Lung (tissue), 12 donors: ENCODE measurements around the gene MINAR1. TPM values are rescaled to one million over a fixed set of nuclear protein-coding genes. Genes with fewer than 3 reads are reported as not detected.

Source experiments
- ATAC-seq: fragments of 200-7000 bp; cut with Tn5 transposase; one replicate; pipeline ENCODE4 v1.9.1; 2020; ENCODE audit warnings: moderate number of reproducible peaks; ENCODE audit not compliant: insufficient read depth, low FRiP score
- DNase-seq, 3 donors: peaks; one replicate each; pipeline ENCODE4 v3.0.0-alpha.2; 2013 to 2017
- H3K27ac ChIP-seq, 2 donors: one replicate each; pipeline ENCODE4 v1.5.1; 2013; ENCODE audit warnings: mild to moderate bottlenecking in 2 of 2, moderate library complexity in 2 of 2, control low read depth in 1 of 2, inconsistent platforms in 1 of 2, low read depth in 1 of 2, low read length in 1 of 2
- H3K27me3 ChIP-seq, 3 donors: one replicate each; pipeline ENCODE4 v1.5.1; 2013; ENCODE audit warnings: low read length in 2 of 3; ENCODE audit not compliant: control insufficient read depth in 3 of 3, insufficient read depth in 3 of 3
- H3K36me3 ChIP-seq, 4 donors: one replicate each; pipeline ENCODE4 v1.5.1; 2013; ENCODE audit warnings: low read length in 4 of 4, mild to moderate bottlenecking in 1 of 4, moderate library complexity in 1 of 4; ENCODE audit not compliant: control insufficient read depth in 4 of 4, insufficient read depth in 4 of 4
- H3K4me1 ChIP-seq, 5 donors: one replicate each; pipeline ENCODE4 v1.5.1; 2013; ENCODE audit warnings: low read length in 5 of 5, mild to moderate bottlenecking in 2 of 5, moderate library complexity in 1 of 5; ENCODE audit not compliant: control insufficient read depth in 5 of 5, insufficient read depth in 5 of 5
- H3K4me3 ChIP-seq: one replicate; pipeline ENCODE4 v1.5.1; 2013; ENCODE audit warnings: mild to moderate bottlenecking, control low read depth, moderate library complexity
- H3K9ac ChIP-seq, 2 donors: one replicate each; pipeline ENCODE4 v1.5.1; 2013; ENCODE audit warnings: low read length in 2 of 2, control low read depth in 1 of 2; ENCODE audit not compliant: insufficient read depth in 1 of 2
- H3K9me3 ChIP-seq, 4 donors: one replicate each; pipeline ENCODE4 v1.5.1; 2013; ENCODE audit warnings: low read length in 3 of 4, mild to moderate bottlenecking in 1 of 4, moderate library complexity in 1 of 4; ENCODE audit not compliant: control insufficient read depth in 4 of 4, insufficient read depth in 3 of 4
- CTCF ChIP-seq: IDR thresholded peaks from 2 replicates; pipeline ENCODE4 v1.5.1; 2012; ENCODE audit warnings: mild to moderate bottlenecking; ENCODE audit errors: control extremely low read depth, extremely low read depth
- WGBS, 2 donors: extraction: QIAGEN DNeasy Blood & Tissue Kit; methylation state at CpG; one replicate each; pipeline ENCODE4 v1.1.7; 2013; 5-methylcytosine and 5-hydroxymethylcytosine counted together
- polyA plus RNA-seq, 2 donors: library from polyadenylated mRNA; stranded (reverse); fragments of 200-250 nt; gene quantifications; one replicate each; pipeline ENCODE4 v1.2.1, GENCODE V29; 2013
- total RNA-seq, 2 donors: library from RNA; depleted of rRNA in 1 of 2; stranded (reverse); fragments of >200 nt in 1 of 2; gene quantifications; one replicate each; pipeline ENCODE4 v1.2.1, GENCODE V29; 2014 to 2021
- donor health status: control.
- donor health status: control.
- donor health status: Bipolar disorder and iron deficiency.
- donor health status: healthy.
- donor health status: DM: yes; HTN: yes; CAD: no.

Gene MINAR1
- total and polyA plus RNA-seq, 4 donors = 0.10 to 0.37 (median 0.25) TPM

- Histone ChIP-seq H3K9me3 (peaks cover 0 to 5% (median 0%) of the 10 kb centered on the region in 4 donors), H3K4me3 (no peak overlapping the region), H3K27ac (no peak overlapping the region), H3K4me1 (no peaks in the 10 kb centered on the region), H3K27me3 (peaks cover 4 to 10% (median 10%) of the 10 kb centered on the region in 3 donors), H3K36me3 (no peaks in the 10 kb centered on the region), H3K9ac (no peak overlapping the region)
- 79 to 81% methylated on average over 3 of the region's 3 CpGs for WGBS, 2 donors
- no peak for ATAC-seq
- no peak for TF ChIP-seq CTCF
- no peak for DNase-seq
These were observed 21.3 kb downstream of the MINAR1 start for GRCh38 chr15:79453446-79453845.

GRCh38 chr15:79454063-79454462 is 21.9 kb downstream of the MINAR1 start:
- WGBS, 2 donors = 65 to 74% methylated on average over 3 of the region's 3 CpGs
- Histone ChIP-seq H3K4me1 (no peaks in the 10 kb centered on the region), H3K9me3 (peaks cover 0 to 5% (median 0%) of the 10 kb centered on the region in 4 donors), H3K9ac (no peak overlapping the region), H3K27me3 (peaks cover 4 to 10% (median 10%) of the 10 kb centered on the region in 3 donors), H3K4me3 (no peak overlapping the region), H3K27ac (no peak overlapping the region), H3K36me3 (no peaks in the 10 kb centered on the region)
- ATAC-seq = no peak
- no peak for TF ChIP-seq CTCF
- no peak for DNase-seq

DNA sequence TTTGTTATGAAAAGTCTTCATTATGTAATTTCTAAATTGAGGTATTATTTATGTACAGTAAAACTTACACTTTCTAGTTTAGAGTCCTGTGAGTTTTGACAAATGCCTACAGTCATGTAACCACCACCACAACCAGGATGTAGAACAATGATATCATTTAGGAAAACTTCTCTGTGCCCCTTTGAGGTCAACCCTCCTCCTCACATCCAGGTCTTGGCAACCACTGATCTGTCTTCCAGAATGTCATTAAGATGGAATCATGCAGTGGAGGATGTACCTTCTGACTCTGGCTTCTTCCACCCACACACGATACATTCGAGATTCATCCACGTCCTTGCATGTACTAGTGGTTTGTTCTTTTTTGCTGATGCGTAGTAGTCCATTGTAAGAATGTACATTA is 23.2 kb downstream of the MINAR1 start:
- no peak overlapping the region for H3K27ac ChIP-seq
- no peak for TF ChIP-seq CTCF
- H3K4me3 ChIP-seq = no peak overlapping the region
- DNase-seq = no peak
- H3K9me3 ChIP-seq = peaks cover 0 to 5% (median 0%) of the 10 kb centered on the region in 4 donors
- no peak overlapping the region for H3K9ac ChIP-seq
- ATAC-seq = no peak
- WGBS, 2 donors = 95% methylated on average over 4 of the region's 4 CpGs
- no peaks in the 10 kb centered on the region for H3K36me3 ChIP-seq
- peaks cover 4 to 10% (median 10%) of the 10 kb centered on the region in 3 donors for H3K27me3 ChIP-seq
- no peaks in the 10 kb centered on the region for H3K4me1 ChIP-seq

DNA sequence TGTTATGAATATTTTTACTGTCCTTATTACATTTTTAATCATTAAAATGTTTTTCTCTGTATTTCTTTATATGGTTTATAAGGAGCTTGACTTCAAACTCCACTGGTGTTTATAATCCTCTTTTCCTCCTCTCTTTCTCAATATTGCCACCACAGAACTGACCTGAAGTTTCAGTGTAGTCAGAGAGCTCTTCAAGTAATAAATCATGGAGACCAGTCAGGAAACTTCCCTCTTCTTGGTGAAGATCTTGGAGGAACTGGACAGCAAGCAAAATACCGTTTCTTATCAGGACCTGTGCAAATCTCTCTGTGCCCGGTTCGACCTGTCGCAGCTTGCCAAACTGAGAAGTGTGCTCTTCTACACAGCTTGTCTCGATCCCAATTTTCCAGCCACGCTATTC is 23.8 kb downstream of the MINAR1 start:
- TF ChIP-seq CTCF = no peak
- no peak for DNase-seq
- Histone ChIP-seq H3K27me3 (peaks cover 4 to 10% (median 6%) of the 10 kb centered on the region in 3 donors), H3K27ac (no peak overlapping the region), H3K9me3 (peaks cover 0 to 5% (median 0%) of the 10 kb centered on the region in 4 donors), H3K9ac (no peak overlapping the region), H3K36me3 (no peaks in the 10 kb centered on the region), H3K4me1 (no peaks in the 10 kb centered on the region), H3K4me3 (no peak overlapping the region)
- no peak for ATAC-seq
- WGBS, 2 donors = 78 to 84% methylated on average over 6 of the region's 6 CpGs
